Putamen (tissue), 1 donor: ENCODE measurements around the gene UGT1A5.

Source experiments
- DNase-seq: peaks from one replicate; pipeline ENCODE4 v3.0.0-alpha.2; 2016; ENCODE audit warnings: low spot score

Gene UGT1A5

DNA sequence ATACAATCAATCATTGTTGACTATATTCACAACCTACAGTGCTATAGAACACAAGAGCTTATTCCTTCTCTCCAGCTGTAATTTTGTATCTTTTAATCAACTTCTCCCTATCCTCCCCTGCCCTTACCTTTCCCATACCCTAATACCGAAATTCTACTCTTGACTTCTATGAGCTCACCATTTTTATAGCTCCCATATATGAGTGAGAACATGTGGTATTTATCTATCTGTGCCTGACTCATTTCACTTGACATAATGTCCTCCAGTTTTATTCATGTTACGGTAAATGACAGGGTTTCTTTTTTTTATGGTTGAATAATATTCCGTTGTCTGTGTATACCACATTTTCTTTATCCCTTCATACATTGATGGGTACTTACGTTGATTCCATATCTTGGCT, 68.1 kb downstream of the UGT1A5 start:
- no peak for DNase-seq

DNA sequence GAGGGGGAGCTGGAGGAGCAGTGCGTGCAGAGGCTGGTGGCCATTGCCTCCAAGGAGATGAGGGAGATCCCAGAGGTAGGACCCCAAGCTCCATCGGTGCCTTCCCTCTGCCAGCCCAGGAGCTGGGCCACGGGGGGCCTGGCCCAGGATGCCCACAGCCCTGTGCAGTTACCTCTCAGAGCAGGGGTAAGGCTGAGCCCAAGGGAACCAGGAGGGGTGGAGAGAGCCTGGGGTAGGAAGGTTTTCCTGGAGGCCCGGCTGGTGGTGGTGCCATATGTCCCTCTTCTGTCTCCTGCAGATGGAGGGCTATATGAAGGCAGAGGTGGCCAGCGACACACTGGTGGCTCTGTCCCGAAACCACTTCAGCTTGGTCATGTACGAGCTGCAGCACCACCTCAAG, 76.8 kb downstream of the UGT1A5 start:
- DNase-seq, result no peak

DNA sequence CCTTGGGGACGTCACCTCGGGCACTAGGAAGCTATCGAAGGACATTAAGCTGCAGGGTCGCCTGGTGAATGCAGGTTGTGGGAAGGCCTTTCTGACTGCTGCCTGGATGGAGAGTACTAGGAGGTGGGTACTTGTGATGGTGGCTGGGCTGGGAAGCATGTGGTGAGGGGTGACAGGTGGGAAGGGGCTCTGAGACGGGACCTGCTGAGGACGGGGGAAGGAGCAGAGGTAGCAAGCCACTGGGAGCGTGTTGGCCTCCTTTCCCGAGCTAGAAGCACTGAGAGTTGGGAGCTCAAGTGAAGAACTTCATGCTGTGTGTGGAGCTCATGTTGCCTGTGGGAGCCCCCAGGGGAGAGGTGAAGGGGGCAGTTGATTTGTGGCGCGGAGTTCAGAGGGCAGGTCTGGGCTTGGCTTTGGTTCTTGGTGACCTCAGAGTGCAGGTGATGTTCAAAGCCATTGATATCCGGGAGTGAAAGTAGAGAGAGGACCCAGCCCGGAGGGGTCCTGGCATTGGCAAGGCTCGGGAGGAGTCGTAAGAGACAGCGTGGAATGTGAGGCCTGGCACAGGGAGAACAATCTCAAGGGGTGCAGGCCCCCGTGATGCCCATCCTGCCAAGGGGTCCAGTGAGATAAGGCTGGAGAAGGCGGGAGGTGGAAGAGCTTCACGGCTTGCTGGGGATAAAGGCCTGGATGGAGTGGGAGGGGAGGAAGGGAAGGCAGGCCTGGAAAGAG, 78.6 kb downstream of the UGT1A5 start:
- DNase-seq, result no peak

DNA sequence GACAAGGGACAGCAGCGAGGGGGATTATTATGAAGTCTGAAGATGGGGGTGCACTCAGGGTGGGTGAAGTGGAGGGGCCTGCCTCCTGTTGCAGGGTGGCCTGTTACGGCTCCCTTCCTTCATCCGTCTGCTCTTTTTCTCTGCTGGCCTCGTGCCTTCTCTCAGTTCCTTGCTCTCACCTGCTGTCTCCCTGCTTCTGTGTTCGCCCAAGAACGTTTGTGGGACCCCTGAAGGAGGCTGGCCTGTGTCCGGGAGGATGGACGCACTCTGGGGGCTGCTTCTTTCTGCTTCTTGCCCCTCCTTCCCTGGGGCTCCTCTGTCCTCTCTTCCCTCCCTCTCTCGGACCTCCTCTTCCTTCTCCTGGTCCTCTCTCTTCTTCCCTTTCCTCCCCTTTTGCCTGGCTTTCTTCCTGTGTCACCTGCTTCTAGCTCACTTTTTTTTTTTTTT, 79.2 kb downstream of the UGT1A5 start:
- no peak for DNase-seq

DNA sequence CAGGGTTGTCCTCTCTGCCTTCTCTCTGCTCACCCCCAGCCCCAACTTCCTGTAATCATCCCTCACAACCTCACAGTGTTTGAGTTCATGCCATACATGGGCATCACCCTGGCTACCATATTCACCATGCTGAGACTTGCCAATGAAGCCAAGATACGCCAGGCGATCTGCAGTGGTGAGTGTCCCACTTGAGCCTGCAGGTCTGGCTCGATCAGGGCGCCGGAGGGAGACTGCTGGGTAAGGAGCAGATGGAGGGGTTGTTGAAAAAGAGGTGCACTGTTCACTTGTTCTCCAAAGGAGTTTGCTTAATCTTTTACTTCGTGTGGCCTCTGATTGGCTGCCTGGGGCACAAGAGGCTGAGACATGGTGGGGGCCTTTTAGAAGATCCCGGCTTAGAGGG, 80.0 kb downstream of the UGT1A5 start:
- DNase-seq, result no peak

DNA sequence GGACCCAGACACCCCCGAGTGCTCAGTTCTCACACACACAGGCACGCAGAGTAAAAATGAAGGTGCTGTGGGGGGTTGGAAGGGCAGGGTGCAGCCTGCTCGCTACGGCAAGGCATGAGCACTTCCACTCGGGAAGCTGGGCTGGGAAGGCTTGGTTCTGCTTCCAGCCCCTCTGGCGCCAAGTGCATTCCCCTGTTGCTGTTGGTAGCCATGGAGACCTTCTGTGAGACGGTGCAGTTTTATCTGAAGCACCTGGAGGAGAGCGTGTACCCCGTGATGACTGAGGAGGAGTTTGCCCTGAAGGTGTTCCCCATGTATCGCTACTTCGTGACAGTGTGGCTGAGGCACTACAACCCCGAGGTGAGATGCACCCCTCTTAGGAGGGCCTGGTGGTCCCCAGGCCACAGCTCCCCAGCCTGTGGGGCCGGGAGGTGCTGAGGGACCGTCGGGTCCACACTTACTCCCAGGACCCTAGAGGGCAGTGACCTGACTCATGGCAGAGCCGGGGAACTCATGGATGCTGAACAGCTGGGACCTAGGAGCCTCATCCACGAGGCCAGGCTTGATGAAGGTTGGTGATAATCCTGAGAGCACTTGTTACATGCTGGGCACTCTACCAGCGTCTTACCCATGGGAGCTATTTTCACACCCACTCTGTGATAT, 80.9 kb downstream of the UGT1A5 start:
- DNase-seq, result no peak

DNA sequence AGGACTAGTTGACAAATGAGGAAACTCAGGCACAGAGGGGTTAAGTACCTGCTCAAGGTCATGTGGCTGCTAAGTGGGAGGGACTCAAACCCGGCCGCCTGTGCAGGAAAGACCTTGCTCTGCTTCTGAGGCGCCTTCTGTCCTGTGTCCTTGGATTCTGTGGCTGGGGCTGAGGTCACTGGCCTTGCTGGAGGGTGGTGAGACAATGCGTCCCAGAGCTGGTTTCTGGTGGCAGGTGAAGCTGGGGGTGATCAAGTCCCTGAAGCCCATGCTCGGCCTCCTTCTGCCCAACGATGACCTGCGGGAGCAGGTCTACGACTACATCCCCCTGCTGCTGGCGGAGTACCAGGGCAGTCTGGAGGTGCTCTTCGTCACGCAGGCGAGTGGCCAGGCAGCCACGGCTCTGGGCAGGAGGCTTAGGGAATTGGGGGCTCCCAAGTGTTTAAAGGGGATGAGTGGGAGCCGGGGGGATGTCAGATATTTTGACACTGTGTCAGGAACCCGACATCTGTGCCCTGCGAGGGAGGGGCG, 81.5 kb downstream of the UGT1A5 start:
- no peak for DNase-seq

DNA sequence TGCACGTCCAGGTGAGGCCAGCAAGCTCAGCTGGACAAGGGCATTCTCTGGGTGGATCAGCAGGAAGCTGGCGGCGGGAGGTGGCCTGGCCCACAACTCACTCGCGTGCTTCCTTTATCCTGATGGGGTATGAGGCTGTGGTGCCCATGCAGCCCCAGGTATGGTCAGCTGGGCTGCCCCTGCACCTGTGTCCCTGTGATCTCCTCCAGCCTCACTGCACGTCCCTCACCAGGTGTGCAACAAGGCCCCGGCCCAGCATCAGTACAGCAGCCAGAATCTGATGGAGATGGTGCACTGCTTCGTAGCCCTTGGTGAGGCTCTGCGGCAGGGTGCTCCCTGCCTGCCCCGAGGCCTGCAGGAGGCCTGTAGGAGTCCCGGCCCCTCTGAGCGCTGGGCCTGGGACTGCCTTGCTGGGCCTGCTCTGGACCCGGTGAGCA, 83.0 kb downstream of the UGT1A5 start:
- no peak for DNase-seq

DNA sequence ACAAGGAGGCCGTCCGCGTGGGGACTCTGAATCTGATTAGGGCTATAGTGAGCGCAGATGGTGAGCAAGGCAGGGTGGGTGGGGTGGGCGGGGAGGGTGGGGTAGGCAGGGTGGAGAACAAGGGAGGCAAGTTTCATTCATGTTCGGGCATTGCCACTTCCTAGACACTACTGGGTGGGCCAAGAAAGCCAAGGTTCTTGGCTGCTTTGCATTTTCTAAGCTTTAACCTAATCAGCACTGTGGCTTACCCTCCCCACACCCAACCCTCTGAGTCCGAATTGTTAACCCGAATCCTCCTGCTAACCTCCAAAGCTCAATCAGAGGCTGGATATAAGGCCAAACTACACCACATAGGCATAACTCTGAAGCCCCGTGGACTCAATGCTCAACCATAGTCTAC, 83.5 kb downstream of the UGT1A5 start:
- no peak for DNase-seq

DNA sequence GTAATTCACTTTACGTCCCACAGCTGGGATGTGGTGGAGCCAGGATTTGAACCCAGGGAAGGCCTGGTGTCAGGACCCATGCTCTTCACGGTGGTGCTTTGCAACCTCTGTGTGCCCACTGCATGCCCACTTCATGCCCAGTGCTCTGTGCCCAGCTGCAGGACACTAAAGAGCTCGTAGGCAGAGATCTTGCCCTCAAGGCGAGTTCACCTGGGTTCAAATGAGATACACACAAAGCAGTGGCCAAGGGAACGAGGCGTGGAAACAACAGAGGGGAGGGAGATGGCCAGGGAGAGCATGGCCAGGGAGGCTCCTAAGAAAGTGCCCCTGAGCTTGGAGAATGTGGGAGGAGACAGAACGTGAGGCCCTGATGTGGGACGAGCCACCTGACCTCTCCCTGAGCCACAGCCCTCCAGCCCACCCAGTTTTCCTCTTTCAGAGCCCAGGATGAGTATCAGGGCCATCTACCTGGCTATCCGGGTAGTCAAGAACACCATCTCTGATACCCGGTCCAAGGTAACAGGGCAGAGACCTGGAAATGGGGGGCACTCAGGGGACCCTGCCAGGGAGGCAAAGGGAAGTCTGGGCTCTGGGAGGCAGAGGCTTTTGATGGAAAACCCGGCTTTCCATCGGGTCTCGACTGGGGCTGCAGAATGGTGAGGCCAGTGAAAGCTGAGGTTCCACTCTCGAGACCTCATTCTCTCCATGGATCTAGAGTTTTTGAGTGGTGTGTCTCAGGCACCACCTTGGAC, 85.8 kb downstream of the UGT1A5 start:
- DNase-seq, result no peak

DNA sequence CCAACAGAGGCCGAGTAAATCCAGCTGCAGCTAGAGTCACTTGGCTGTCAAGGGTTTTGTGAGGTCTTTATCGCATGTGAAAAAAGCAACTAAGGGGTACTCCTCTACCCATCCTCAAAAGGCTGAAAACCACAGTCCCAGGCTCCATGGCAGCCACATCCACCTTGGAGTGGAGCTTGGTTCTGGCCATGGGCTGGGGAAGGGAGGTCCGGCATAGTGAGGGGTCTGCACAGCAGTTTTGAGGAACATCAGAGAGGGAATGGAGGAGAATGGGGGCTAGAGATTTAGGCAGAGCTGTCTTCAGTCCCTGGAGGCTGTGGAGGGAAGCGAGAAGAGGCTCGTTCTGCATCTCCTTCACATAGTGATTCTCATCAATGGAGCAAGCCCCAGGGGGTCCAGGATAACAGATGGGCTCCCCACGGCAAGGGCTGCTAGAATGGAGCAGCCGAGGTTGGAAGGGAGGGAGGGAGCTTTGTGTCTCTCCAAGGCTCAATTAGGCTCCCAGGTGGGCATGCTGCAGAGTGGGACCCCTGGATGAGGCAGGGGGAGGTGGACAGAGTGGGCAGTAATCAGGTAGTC, 86.5 kb downstream of the UGT1A5 start:
- no peak for DNase-seq

DNA sequence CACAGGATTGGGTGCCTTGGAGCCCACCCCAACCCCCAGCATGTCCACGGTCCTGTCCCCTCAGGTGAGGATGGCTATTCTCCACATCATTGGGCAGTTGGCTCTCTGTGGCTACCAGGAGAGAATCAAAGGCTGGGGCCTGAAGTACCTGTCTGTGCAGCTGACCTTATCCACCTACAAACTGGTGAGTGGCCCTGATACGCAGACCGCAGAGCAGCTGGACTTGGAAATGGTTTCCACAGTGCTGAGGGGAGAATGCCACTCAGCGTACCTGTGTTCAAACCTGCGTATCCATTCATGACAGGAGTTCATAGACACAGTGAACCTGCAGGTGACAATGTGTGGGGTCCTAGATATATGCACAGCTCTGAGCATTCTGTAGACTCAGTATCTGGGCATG, 87.0 kb downstream of the UGT1A5 start:
- DNase-seq, result no peak

DNA sequence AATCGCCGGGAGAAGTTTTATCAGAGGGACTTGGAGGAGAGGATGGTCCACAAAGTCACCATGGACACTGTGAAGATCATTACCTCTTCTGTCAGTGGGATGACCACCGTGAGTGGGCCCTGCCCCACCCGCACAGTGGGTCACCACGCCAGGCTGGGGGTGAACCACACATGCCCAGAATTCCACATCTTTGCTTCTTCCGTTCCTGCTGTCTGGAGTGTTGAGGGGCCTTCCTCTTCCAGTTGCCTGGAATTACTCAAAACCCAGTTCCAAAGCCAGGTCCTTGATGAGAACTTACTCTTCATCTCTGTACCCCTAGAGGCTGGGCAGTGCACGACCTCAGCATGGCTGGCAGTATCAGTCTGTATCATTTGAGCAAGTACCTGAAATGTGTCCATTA, 87.5 kb downstream of the UGT1A5 start:
- no peak for DNase-seq

DNA sequence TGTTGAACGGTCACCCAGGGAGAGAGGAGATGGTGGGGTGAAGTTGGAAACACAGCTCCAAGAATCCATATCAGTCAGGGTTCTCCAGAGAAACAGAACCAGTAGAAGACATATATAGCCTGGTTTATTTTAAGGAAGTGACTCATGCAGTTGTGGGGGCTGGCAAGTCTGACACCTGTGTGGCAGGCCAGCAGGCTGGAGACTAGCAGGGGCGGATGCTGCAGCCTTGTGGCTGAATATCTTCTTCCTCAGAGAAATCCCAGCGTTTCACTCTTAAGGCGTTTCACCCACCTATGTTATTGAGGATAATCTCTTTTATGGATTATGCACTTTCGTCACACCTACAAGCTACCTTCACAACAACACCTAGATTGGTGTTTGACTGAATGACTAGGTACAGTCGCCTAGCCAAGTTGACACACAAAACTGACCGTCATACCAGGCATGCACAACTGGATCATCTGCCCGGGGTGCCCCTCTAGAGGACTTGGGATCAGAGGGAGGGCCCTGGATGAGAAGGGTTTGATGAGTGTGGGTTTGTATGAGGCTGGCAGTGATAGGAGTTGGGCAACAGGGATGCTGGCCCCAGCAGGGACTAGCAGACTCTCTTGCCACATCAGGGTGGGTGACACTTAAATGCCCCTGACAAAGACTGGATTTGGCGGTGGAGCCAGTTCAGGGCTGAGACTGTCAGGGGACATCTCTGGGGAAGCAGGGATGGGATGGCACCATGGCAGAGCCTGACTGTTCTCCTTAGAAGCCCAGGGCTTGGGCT, 88.8 kb downstream of the UGT1A5 start:
- DNase-seq, result no peak

DNA sequence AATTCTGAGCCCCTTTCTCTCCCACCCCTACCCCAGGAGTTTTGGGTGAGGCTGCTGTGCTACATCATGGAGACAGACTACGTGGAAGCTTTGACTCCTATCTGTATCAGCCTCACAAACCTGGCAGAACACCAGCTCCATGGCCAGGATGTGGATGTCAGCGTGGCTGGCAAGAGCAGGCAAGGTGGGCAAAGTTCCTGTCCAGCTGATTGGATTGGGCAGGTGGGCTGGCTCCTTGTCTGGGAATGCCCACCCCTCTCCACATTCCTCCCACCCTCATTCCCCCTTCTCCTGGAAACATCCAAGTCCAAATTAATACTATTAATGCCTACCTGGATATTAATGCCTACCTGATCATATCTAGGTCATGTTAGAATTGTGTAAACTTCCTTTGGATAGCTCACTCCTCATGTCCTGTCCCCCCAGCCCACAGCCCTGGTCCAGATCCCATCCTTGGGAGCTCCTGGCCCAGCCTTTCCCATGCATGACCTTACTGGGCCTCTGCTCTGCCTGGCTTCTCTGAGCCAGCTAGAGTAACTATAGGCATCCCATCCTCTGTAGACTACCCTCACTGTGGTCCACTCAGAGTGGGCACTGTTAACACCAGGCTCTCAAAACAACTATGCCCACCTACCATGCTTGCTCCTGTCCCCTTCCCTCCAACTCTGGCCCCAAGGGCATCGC, 89.6 kb downstream of the UGT1A5 start:
- no peak for DNase-seq

DNA sequence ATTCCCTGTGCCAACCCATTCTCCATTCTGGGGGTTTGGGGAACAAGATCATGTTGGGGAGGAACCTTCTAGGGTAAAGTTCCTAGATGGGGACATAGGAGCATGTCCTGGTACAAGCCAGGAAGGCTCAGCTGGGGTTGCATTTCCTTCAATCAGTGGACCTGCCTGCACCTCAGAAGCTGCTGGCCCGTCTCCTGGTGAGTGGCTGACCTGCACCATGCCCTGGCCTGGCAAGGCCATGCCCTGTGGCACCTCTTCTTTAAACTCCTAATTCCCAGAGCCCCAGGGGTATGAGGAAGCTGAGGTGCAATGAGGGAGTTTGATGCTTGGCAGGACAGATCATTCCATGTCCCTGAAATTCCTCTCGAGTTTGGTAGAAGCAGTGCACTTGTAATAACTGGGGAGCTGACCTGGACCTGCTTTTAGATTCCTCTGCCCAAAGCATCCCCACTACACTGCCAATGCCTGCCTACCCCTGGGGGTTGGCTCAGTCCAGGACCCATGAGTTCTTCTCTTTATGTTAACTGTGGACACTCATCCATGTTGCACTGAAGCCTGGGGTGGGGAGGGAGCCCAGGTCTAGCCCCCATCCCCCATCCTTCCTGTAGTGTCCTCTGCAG, 90.7 kb downstream of the UGT1A5 start:
- no peak for DNase-seq

DNA sequence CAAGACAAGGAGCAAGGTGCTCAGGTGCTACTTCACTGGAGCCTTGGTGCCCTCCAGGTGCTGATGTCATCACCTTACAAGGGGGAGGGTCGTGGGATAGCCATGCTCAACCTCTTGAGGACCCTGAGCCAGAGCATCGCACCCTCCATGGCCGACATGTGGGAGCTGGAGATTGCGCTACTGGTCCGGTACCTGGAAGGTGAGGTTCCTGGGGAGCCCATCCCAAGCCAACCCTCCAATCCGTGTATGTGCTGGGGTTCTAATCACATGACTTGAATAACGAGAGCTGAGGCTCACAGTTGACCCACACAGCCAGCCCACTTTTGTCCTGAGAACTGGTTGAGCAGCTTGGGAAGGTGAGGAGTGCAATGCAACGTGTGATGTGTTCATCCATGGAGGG, 91.3 kb downstream of the UGT1A5 start:
- no peak for DNase-seq

DNA sequence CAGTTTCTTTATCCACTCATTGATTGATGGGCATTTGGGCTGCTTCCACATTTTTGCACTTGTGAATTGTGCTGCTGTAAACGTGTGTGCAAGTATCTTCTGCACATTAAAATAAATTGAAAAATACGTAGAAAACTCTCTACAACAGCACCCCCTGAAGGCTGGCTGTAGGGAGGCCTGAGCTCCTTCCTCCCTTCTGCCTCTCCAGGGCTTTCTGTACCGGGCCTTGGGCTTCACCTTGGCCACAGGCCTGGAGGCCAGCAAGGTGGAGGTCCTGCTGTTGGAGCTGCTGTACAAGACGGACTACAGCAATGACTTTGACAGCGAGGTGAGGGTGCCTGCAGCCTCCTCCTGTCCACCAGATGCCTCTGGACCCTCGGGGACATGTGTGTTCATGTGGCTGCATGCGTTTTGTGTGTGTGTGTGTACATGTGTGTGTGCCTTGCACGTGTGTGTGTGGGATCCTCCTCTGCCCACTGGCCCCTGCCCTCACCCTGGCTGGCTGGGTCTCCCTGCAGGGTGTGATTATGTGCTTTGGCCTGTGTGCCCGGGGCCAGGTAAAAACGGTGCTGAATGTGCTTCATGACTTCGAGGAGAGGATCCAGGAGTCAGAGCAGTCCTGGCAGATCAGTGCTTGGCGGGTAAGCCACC, 94.6 kb downstream of the UGT1A5 start:
- no peak for DNase-seq

DNA sequence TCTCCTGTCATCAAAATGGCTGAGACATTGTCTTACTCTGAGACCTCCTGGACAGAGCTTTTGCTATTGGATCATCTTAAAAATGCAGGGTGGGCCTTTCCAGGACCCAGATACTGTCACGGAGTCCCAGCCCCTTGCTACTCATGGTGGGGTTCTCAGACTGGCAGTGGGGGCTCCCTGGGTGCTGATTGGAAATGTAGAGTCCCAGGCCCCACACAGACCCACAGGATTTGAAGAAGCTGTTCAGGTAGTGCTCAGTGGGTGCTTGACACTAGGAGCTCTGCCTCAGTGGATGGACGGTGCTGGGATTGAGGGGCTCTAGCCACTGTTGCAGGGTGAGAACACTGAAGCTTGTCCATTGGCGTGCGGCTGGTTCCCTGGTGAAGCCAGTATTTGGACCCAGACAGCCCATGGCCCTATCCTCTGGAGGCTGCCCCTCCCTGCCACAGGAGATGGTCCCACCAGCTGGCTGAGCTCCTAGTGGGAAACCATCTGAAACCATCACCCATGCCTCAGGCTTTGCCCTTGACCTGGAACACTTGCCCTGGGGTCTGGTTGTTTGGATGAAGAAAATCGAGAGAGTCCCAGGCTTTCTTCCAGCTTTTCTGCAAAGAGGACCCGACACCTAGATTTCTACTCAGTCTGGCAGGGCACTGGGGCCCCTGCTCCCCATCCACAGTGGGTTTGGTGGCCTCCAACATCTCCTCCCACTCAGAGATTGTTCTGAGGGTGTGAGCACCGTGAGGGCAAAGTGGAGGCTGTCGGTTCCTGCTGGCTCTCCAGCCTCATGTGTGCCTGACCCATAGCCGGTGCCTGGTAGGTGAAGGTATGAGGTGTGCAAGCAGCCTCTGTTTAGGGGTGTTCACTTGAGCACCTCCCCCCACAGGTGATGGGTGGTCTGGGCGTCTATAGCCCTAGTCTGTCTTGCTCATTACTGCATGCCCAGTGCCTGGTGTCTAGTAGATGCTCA, 95.5 kb downstream of the UGT1A5 start:
- no peak for DNase-seq
